RWPE2 (cell line): ENCODE results near the gene TMCO2.

Source experiments
- ATAC-seq: fragments of 200-7000 bp; cut with Tn5 transposase; 3 replicates; pipeline ENCODE4 v1.9.1; 2021; ENCODE audit warnings: low read depth
- DNase-seq: peaks from one replicate; pipeline ENCODE4 v3.0.0-alpha.2; 2020; ENCODE audit warnings: low spot score
- H3K27ac ChIP-seq: fragments of 450-650 bp; 2 replicates; pipeline ENCODE4 v1.5.1; 2017; ENCODE audit warnings: mild to moderate bottlenecking; ENCODE audit not compliant: poor library complexity, severe bottlenecking
- H3K27me3 ChIP-seq: fragments of 250-450 bp; sonication (Bioruptor Pico); 2 replicates; pipeline ENCODE4 v1.5.1; 2021; ENCODE audit warnings: mild to moderate bottlenecking, moderate library complexity; ENCODE audit not compliant: insufficient read depth, poor library complexity, severe bottlenecking
- H3K36me3 ChIP-seq: fragments of 250-450 bp; sonication (Bioruptor Pico); 2 replicates; pipeline ENCODE4 v1.5.1; 2020; ENCODE audit warnings: low read depth, mild to moderate bottlenecking, moderate library complexity
- H3K4me1 ChIP-seq: fragments of 250-450 bp; sonication (Bioruptor Pico); 2 replicates; pipeline ENCODE4 v1.5.1; 2021; ENCODE audit warnings: mild to moderate bottlenecking, moderate library complexity; ENCODE audit not compliant: insufficient read depth, poor library complexity, severe bottlenecking
- H3K4me3 ChIP-seq: fragments of 250-450 bp; sonication (Bioruptor Pico); 2 replicates; pipeline ENCODE4 v1.5.1; 2021; ENCODE audit warnings: mild to moderate bottlenecking, moderate library complexity; ENCODE audit not compliant: severe bottlenecking
- H3K9me3 ChIP-seq: fragments of 250-450 bp; sonication (Bioruptor Pico); 2 replicates; pipeline ENCODE4 v1.5.1; 2021; ENCODE audit warnings: mild to moderate bottlenecking, moderate library complexity; ENCODE audit not compliant: severe bottlenecking
- TF ChIP-seq, protein P1 (sequence below): fragments of 450-650 bp; IDR thresholded peaks from one replicate; pipeline ENCODE4 v1.5.1; 2017; ENCODE audit warnings: mild to moderate bottlenecking, moderate library complexity; ENCODE audit not compliant: poor library complexity, severe bottlenecking

TMCO2 gene

DNA sequence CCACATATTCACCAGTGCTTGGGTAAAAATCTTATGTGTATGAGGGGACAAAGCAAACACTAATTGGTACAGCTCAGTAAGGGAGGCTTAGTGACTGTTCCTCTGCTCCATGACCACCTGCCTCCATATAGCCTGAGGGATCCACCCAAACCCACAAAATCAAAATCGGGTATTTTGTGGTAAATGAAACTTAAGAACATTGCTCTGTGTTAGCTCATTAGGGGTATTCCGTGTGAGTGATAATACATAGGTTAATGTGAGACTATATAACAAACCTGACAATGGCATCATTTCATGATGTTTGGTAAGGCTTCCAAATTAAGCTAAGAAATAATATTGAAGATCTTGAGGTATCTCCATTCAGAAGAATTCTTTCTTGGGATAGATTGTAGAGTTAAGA is 43.6 kb downstream of the TMCO2 start:
- no peak for DNase-seq
- TF ChIP-seq, protein P1, sequence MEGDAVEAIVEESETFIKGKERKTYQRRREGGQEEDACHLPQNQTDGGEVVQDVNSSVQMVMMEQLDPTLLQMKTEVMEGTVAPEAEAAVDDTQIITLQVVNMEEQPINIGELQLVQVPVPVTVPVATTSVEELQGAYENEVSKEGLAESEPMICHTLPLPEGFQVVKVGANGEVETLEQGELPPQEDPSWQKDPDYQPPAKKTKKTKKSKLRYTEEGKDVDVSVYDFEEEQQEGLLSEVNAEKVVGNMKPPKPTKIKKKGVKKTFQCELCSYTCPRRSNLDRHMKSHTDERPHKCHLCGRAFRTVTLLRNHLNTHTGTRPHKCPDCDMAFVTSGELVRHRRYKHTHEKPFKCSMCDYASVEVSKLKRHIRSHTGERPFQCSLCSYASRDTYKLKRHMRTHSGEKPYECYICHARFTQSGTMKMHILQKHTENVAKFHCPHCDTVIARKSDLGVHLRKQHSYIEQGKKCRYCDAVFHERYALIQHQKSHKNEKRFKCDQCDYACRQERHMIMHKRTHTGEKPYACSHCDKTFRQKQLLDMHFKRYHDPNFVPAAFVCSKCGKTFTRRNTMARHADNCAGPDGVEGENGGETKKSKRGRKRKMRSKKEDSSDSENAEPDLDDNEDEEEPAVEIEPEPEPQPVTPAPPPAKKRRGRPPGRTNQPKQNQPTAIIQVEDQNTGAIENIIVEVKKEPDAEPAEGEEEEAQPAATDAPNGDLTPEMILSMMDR = no peak
- no peak overlapping the region for H3K27ac ChIP-seq
- H3K4me1 ChIP-seq = no peaks in the 10 kb centered on the region
- H3K9me3 ChIP-seq = no peaks in the 10 kb centered on the region
- H3K4me3 ChIP-seq = no peak overlapping the region
- H3K36me3 ChIP-seq = peaks cover 67% of the 10 kb centered on the region
- ATAC-seq = no peak
- H3K27me3 ChIP-seq = no peaks in the 10 kb centered on the region

DNA sequence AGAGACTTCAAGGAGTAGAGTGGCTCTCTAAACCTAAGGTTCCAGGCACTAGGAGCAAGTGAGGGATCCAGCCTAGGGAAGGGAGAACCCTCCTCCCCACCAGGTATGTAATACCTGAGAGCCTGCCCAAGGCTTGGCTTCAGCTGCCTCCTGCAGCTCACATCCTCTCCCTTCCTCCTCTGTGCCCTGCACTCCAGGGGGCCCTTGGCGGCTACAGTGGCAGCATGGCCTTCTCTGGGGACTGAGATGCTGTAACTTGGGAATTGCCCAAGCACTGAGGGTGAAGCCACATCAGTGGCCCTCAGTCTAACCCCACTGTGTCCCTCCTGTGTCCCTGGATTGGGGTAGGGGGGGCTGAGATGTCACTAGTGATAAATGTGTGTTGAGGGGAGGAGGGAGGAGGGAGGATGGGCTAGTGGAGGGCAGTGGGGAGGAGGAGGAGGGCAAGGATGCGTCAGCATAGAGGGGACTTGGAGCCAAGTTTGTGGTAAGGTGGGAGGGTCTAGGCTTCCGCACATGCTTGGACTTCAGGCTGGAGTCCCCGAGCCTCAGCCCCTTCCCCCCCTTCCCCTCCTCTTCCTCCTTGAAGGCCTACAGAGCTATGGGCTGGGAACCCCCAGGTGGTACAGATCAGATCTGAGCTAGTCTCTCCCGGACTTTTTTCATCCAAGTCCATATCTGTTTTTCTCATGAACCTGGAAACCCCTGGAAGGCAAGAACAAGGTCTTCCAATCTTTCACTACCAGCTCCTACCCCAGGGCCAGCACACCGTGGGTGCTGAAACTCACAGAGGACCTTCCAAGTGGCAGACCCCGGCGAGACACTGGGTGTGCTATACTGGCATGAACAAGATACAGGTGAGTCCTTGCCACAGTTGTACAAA is 51.9 kb downstream of the TMCO2 start:
- H3K9me3 ChIP-seq = no peaks in the 10 kb centered on the region
- H3K27me3 ChIP-seq = no peaks in the 10 kb centered on the region
- H3K27ac ChIP-seq = no peak overlapping the region
- DNase-seq (no peak), ATAC-seq (peak; percentile 11; the same call in 1 of the 3 replicates)
- H3K4me3 ChIP-seq = no peak overlapping the region
- TF ChIP-seq, protein P1 = no peak
- H3K4me1 ChIP-seq = no peaks in the 10 kb centered on the region
- H3K36me3 ChIP-seq = no peaks in the 10 kb centered on the region

DNA sequence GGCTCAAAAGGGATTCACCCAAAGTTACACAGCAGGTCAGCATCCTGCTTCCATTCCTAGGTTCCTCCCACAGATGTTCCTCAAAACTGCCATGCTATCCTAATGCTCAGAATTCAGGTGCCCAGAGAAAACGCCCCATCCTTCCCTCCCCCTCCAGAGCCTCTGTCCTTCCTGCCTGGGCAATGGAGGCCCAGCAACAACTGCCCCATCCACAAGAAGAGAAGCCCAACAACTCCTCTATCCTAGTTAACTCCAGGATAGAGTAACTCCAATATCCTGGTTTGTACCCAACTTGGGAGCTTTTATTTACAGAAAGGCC is 52.5 kb downstream of the TMCO2 start:
- no peak for DNase-seq
- Histone ChIP-seq H3K27ac (no peak overlapping the region), H3K4me1 (no peaks in the 10 kb centered on the region), H3K36me3 (no peaks in the 10 kb centered on the region), H3K4me3 (no peak overlapping the region), H3K9me3 (no peaks in the 10 kb centered on the region), H3K27me3 (no peaks in the 10 kb centered on the region)
- ATAC-seq = no peak
- TF ChIP-seq, protein P1 = no peak

DNA sequence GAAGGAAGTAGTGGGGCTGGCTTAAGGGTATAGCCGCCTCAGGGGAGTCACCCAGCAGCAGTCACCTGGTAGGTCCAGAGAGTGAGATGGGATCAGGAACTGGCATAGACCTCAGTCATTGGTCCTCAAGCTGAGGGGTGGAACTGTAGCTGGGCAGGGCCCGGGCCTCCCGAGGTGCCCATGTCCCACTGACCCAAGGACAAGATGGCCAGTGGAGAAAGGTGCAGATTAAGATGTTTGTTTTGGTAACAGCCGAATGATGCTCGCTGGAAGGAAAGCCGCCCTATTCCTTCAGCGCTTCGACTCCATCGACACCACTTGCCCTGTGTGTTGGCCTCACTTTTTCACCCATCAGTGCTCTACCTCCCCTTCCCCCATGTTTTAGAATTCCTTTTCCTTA is 52.9 kb downstream of the TMCO2 start:
- ATAC-seq (no peak), DNase-seq (no peak)
- no peak overlapping the region for H3K4me3 ChIP-seq
- no peaks in the 10 kb centered on the region for H3K27me3 ChIP-seq
- H3K27ac ChIP-seq = no peak overlapping the region
- H3K36me3 ChIP-seq = no peaks in the 10 kb centered on the region
- H3K4me1 ChIP-seq = no peaks in the 10 kb centered on the region
- no peaks in the 10 kb centered on the region for H3K9me3 ChIP-seq
- TF ChIP-seq, protein P1 = no peak

DNA sequence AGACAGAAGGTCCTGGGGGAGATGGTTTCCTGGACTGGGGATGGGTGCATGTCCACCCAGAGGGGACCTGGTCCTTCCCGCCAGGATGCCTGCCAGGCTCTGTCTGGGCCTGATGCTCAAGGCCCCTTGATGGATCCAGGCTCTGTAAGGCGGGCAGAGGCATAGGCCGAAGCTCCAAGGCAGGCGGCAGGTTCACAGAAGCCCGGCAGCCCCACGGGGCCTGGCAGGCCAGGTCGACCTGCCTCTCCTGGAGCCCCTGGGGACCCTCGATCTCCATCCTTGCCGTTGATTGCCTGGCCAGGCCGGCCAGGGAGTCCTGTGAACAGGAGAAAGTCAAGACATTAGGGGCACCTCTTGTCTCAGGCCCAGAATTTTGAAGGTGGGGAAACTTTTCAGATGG is 53.3 kb downstream of the TMCO2 start:
- no peak overlapping the region for H3K27ac ChIP-seq
- H3K9me3 ChIP-seq = no peaks in the 10 kb centered on the region
- no peaks in the 10 kb centered on the region for H3K4me1 ChIP-seq
- no peak for DNase-seq
- TF ChIP-seq, protein P1 = no peak
- no peaks in the 10 kb centered on the region for H3K36me3 ChIP-seq
- no peak for ATAC-seq
- no peak overlapping the region for H3K4me3 ChIP-seq
- H3K27me3 ChIP-seq = no peaks in the 10 kb centered on the region
